ENCODE data around the gene UBASH3B.

UBASH3B gene

DNA sequence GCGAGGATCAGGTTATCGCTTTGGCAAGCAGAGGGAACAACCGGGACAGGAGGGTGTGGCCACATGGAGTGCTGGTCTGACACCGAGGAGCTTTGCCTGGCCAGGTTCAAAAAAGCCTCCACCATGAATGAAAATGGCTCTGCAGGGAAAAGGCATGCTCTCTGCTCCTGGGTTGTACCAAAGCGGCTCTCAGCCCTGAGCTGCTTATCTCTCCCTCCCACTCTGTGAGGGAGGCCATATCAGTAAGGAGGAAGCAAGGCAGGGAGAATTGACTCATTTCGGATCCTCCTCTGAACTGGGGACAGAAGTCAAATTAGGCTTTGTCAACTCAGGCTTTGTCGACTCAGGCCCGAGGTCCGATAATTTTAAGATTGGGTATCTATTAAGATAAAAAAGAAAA lies 99.9 kb downstream of the UBASH3B start:
- DNase-seq (ENCODE audit: low spot score): no peak

GRCh38 chr11:122755941-122756340 lies 100.4 kb downstream of the UBASH3B start:
- no peak for DNase-seq (ENCODE audit: low spot score)

DNA sequence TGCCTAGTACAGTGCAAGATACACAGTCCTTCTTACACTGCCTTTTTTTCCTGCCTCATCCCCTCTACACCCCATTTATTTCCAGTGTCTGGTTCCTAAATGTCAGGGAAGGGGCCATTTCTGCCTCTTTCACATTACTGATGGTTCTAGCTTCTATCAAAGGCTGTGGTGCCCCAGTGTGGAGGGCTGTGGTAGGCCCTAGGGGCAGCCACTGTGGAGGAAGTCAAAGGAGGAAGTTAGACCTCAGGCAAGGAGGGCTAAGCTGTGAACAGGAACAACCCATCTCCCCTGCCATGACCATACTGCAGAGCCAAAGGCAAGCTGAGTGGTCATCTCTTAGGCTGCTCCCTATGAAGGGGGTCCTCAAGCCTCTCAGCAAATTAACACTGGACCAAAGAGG lies 100.9 kb downstream of the UBASH3B start:
- peak; percentile 64 for DNase-seq (ENCODE audit: low spot score)

- DNase-seq (ENCODE audit: low spot score): no peak
These were observed 101.7 kb downstream of the UBASH3B start for GRCh38 chr11:122757201-122757600.

- DNase-seq (ENCODE audit: low spot score): no peak
These were observed 102.8 kb downstream of the UBASH3B start for GRCh38 chr11:122758339-122758738.

GRCh38 chr11:122758974-122759373 lies 103.5 kb downstream of the UBASH3B start:
- no peak for DNase-seq (ENCODE audit: low spot score)

DNA sequence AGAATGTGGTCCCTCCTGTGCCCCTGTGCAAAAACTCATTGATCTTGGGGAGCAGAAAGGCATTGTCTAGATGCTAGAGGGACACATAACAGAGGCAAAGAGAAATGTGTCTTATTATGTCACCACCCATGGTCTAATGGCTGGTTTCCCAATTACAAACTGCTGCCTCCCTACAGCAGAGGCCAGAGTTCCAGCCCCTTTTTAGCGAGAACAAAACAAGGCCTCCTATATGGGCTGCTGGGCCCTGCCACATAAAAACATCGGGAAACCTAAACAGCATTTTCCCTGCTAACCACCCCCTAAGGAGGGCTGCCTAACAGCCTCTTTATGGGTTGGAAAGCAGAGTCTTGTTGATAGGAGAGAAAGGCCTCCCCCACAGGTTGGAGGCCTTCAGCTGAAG lies 107.6 kb downstream of the UBASH3B start:
- DNase-seq (ENCODE audit: low spot score): no peak

GRCh38 chr11:122764371-122765090 lies 109.0 kb downstream of the UBASH3B start:
- no peak for DNase-seq (ENCODE audit: low spot score)

- no peak for DNase-seq (ENCODE audit: low spot score)
These were observed 110.1 kb downstream of the UBASH3B start for GRCh38 chr11:122765487-122766131.

DNA sequence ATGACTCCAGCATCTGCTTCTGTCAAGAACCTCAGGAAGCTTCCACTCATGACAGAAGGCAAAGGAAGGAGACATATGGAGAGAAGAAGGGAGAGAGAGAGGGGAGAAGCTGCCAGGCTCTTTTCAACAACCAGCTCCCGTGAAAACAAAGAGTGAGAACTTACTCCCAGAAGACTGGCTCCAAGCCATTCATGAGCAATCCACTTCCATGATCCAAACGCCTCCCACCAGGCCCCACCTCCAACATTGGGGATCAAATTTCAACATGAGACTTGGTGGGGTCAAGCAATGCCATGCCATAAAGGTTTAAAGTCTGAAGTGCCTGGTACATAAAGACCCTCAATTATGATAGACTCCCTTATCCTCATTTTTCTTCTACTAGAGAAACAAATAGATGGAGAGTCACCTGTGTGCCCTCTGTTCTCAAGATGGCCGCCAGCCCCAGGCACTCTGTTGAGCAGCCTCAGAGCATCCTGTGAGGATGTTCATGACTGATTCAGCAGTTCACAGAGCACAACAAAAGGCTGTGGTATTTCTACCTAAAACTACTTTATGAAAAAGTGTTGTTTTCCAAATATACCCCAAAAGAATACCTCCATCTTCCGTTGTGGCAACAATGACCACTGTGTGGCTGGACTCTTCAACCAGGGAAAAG lies 113.7 kb downstream of the UBASH3B start:
- no peak for DNase-seq (ENCODE audit: low spot score)

GRCh38 chr11:122772945-122773344 lies 117.4 kb downstream of the UBASH3B start:
- no peak for DNase-seq (ENCODE audit: low spot score)

GRCh38 chr11:122773781-122774266 lies 118.3 kb downstream of the UBASH3B start:
- DNase-seq (ENCODE audit: low spot score): no peak

- DNase-seq (ENCODE audit: low spot score): no peak
These were observed 120.3 kb downstream of the UBASH3B start for GRCh38 chr11:122775675-122776271.

- no peak for DNase-seq (ENCODE audit: low spot score)
These were observed 121.0 kb downstream of the UBASH3B start for GRCh38 chr11:122776546-122776945.

GRCh38 chr11:122777343-122777742 lies 121.8 kb downstream of the UBASH3B start:
- DNase-seq (ENCODE audit: low spot score): no peak

DNA sequence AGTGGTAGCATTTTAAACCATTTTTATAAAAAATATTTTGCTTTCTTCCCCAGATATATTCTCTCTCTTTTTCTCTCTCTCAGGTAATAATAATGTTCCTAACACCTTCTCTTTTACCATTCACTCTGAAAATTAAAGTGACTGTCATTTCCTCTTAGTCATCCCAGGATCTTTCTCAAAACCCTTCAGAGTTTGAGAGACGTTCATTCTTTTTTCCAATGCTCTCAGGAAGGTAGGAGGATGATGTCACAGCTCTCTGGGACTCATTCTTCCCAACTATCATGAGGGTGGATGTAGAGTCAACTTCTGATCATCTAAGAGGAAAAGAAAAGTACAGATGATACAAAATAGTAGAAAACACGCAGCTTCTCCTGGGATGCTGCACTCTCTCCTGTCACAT lies 122.6 kb downstream of the UBASH3B start:
- DNase-seq (ENCODE audit: low spot score): no peak

DNA sequence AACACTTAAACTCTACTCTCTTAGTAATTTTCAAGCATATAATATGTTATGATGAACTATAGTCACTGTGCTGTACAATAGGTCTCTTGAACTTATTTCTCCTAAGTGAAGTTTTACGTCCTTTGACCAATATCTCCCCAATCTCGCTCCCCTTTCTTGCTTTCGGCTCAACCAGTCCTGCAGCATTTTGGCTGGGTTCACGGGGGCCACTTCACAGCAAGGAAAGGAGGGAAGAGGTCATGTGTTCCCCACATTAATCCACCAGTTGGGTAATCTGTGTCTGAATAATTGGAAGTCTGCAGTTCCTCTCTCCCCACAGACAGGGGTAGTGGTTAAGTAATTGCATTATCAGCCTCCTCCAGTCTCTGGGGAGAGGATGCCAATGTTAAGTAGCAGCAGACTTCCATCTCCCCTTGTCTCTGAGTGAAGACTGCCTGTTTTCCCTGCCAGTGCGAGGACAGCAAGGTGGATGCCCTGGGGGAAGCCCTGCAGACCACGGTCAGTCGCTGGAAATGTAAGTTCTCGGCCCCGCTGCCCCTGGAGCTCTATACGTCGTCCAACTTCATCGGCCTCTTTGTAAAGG lies 123.6 kb downstream of the UBASH3B start:
- no peak for DNase-seq (ENCODE audit: low spot score)

DNA sequence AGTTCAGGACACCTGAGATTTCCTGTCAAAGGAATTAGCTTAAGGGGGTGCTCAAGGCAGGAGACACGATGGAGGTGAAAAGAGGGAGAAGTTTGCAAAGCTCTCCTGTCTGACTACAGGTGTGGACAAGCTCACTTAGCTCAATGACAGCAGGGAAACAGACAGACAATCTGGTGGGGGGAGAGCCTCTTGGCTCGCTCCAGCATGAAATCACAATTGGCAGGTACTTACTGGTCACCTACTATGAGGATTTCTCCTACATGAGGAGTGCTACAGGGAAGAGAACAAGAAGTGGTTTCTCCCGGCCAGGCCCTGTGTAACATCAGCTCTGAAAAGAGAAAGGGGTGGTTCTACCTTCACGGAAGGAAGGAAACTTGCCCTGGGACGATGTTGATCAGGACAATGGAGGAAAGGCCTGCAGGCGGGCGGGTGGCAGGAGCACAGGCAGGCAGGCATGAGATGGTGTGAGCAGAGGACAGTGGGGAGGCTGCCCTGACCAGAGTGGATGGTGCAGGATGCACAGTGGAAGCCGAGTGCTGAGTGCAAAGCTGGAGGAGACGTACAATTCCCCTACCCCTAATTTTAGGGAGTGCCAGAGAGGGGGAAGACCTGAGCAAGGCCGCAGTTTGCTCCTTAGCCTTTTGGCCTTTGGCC lies 124.9 kb downstream of the UBASH3B start:
- DNase-seq (ENCODE audit: low spot score): no peak

GRCh38 chr11:122781378-122782195 lies 126.1 kb downstream of the UBASH3B start:
- peak; percentile 68 for DNase-seq (ENCODE audit: low spot score)

GRCh38 chr11:122782222-122782621 lies 126.7 kb downstream of the UBASH3B start:
- DNase-seq (ENCODE audit: low spot score): no peak

Data from CD4-positive, alpha-beta T cell treated with Interleukin-6 at 100 ng/mL for 8 hours (primary cell).